HFFc6 (cell line): Measurements from ENCODE around the gene NFIX. TPM values are rescaled to one million over a fixed set of nuclear protein-coding genes. Genes with fewer than 3 reads are reported as not detected.

Experiments
- DNase-seq: peaks from one replicate; pipeline ENCODE4 v3.0.0-alpha.2; 2018
- H3K27ac Mint-ChIP-seq: 2 replicates; pipeline ENCODE4 v1.8.0; 2020; ENCODE audit warnings: mild to moderate bottlenecking, mixed read lengths
- H3K27me3 Mint-ChIP-seq: 2 replicates; pipeline ENCODE4 v1.8.0; 2021; ENCODE audit warnings: mild to moderate bottlenecking, moderate library complexity, mixed read lengths; ENCODE audit not compliant: insufficient read depth
- H3K36me3 Mint-ChIP-seq: 2 replicates; pipeline ENCODE4 v1.8.0; 2021; ENCODE audit warnings: low read depth, mixed read lengths
- H3K4me1 Mint-ChIP-seq: 2 replicates; pipeline ENCODE4 v1.8.0; 2020; ENCODE audit warnings: low read depth, mixed read lengths
- H3K4me3 Mint-ChIP-seq: 2 replicates; pipeline ENCODE4 v1.8.0; 2020; ENCODE audit warnings: mild to moderate bottlenecking, moderate library complexity, mixed read lengths
- H3K9me3 Mint-ChIP-seq: 2 replicates; pipeline ENCODE4 v1.8.0; 2020; ENCODE audit warnings: mild to moderate bottlenecking, mixed read lengths
- total RNA-seq, 6 experiments: library from RNA; stranded (reverse); fragmentation: NEBNext Ultra II Directional; extraction: Animal tissue kit (Norgen Biotek cat#: 25700); gene quantifications; 2 replicates in 1 of 6; 3 replicates in 5 of 6; pipeline ENCODE4 v1.2.3, GENCODE V29; 2021
- TF ChIP-seq, protein P1 (sequence below): fragments of 200-600 bp; sonication (generic); IDR thresholded peaks from 2 replicates; pipeline ENCODE4 v1.5.0; 2021; ENCODE audit warnings: antibody characterized with exemption, mild to moderate bottlenecking

The NFIX gene
- total RNA-seq, 6 experiments from 2014 or later, result 129 to 161 (median 142) TPM

DNA sequence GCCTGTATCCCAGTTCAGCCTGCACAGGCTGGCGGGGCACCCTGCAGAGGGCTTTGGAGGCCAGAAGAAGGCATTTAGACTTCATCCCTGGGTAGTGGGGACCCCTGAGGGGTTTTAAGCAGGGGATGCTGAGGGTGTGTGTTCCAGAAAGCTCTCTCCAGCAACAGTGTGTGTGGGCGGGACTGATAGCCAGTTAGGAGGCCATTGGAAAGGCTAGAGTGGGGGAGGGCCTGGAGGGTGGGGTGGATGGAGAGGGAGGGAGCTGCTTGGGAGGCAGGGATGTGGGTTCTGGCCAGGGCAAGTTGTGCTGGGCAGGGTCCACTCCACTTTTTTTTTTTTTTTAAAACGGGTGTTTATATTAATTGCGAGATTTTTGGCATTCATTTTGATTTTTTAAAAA lies 79.1 kb downstream of the NFIX start:
- Mint-ChIP-seq H3K36me3 (peaks cover 12% of the 10 kb centered on the region; the same call in 1 of the 2 replicates), H3K9me3 (no peaks in the 10 kb centered on the region), H3K4me3 (no peak overlapping the region), H3K27me3 (no peaks in the 10 kb centered on the region; the same call in 1 of the 2 replicates), H3K4me1 (peaks cover 8% of the 10 kb centered on the region), H3K27ac (no peak overlapping the region)
- TF ChIP-seq, protein P1, sequence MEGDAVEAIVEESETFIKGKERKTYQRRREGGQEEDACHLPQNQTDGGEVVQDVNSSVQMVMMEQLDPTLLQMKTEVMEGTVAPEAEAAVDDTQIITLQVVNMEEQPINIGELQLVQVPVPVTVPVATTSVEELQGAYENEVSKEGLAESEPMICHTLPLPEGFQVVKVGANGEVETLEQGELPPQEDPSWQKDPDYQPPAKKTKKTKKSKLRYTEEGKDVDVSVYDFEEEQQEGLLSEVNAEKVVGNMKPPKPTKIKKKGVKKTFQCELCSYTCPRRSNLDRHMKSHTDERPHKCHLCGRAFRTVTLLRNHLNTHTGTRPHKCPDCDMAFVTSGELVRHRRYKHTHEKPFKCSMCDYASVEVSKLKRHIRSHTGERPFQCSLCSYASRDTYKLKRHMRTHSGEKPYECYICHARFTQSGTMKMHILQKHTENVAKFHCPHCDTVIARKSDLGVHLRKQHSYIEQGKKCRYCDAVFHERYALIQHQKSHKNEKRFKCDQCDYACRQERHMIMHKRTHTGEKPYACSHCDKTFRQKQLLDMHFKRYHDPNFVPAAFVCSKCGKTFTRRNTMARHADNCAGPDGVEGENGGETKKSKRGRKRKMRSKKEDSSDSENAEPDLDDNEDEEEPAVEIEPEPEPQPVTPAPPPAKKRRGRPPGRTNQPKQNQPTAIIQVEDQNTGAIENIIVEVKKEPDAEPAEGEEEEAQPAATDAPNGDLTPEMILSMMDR, result no peak
- DNase-seq, result no peak

DNA sequence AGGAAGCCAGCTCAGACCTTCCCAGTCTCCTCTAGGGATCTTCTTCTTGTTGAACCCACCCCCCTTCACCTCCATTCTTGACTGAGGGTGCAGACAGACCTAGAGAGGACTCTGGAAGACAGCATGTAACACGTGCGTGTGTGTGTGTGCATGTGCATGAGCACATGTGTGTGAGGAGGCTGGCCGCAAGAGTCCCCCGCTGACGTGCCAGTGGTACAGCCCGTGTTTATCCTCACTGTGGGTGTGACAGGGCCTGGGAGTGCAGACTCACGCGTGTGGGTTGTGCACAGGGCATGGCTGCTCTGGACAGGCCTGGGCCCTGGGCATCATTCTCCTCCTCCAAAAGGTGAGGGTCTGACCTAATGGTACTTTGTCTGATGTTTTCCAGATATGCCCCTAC lies 81.0 kb downstream of the NFIX start:
- no peaks in the 10 kb centered on the region for H3K9me3 Mint-ChIP-seq
- H3K36me3 Mint-ChIP-seq, result peaks cover 12% of the 10 kb centered on the region; the same call in 1 of the 2 replicates
- no peak overlapping the region for H3K27ac Mint-ChIP-seq
- H3K4me1 Mint-ChIP-seq, result peaks cover 16% of the 10 kb centered on the region
- TF ChIP-seq, protein P1, result no peak
- no peak overlapping the region for H3K4me3 Mint-ChIP-seq
- no peaks in the 10 kb centered on the region; the same call in 1 of the 2 replicates for H3K27me3 Mint-ChIP-seq
- no peak for DNase-seq

DNA sequence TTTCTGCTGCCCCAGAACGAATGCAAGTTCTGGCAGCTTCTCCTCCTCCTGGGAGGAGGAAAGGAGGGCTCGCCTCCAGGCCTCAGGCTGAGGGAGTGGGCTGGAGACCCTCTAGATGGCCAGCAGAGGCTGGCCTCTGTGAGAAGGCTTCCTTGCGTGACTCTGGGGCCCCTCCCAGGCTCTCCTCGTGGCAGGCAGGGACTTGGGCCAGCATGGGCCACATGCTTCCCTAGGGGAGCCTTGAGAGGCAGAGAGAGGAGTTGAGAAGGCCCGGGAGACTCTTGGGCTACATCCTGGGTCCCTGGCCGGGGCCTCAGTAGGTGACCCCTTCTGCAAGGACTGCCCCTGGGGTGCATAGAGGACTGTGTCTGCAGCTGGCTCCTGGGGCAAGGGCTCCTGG lies 81.5 kb downstream of the NFIX start:
- no peak for DNase-seq
- TF ChIP-seq, protein P1, result no peak
- no peaks in the 10 kb centered on the region for H3K9me3 Mint-ChIP-seq
- H3K27me3 Mint-ChIP-seq, result peaks cover 3% of the 10 kb centered on the region
- H3K4me3 Mint-ChIP-seq, result no peak overlapping the region
- H3K27ac Mint-ChIP-seq, result no peak overlapping the region
- H3K4me1 Mint-ChIP-seq, result peaks cover 16% of the 10 kb centered on the region
- peaks cover 12% of the 10 kb centered on the region; the same call in 1 of the 2 replicates for H3K36me3 Mint-ChIP-seq

DNA sequence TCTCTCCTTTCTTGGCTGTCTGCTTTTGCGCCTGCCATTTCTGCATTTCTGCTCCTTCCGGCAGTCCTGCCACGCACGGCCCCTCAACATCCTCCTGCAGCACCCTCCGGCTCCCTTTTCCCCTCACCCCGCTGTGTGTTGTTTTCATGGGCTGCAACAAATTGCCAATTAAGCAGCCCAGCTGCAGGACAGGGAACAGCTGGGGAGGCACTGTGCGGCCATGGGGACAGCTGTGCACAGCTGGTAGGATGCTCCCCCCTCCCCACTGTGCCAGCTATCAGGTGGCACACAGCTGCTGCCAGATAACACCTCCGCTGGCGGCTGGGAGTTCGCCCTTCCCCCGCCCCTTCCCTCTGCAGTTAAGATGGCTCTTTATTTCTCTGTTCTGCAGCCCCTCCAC lies 82.0 kb downstream of the NFIX start:
- Mint-ChIP-seq H3K27ac (no peak overlapping the region), H3K27me3 (peaks cover 3% of the 10 kb centered on the region)

DNA sequence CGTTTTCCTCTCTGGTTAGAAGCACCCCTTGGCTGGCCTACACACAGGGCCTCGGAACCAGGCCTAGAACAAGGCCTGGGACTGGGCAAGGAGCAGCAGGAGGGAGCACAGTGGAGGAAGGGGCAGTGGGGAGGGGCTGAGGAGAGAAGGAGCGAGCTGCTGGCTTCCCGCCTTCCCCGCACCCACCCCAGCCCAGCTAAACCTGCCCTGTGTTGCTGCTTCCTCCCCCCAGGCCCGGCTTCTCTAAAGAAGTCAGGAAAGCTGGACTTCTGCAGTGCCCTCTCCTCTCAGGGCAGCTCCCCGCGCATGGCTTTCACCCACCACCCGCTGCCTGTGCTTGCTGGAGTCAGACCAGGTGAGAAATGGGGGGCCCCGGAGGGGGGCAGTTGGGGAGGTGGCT lies 83.1 kb downstream of the NFIX start:
- no peak overlapping the region for H3K4me3 Mint-ChIP-seq
- H3K9me3 Mint-ChIP-seq, result no peaks in the 10 kb centered on the region
- H3K27ac Mint-ChIP-seq, result no peak overlapping the region
- H3K27me3 Mint-ChIP-seq, result peaks cover 5% of the 10 kb centered on the region
- no peak for DNase-seq
- peaks cover 16% of the 10 kb centered on the region for H3K4me1 Mint-ChIP-seq
- H3K36me3 Mint-ChIP-seq, result peaks cover 16% of the 10 kb centered on the region; the same call in 1 of the 2 replicates
- TF ChIP-seq, protein P1, result no peak

More for the DNA sequence above, 82.0 kb downstream of the NFIX start:
- no peak for DNase-seq
- H3K4me3 Mint-ChIP-seq, result no peak overlapping the region
- no peaks in the 10 kb centered on the region for H3K9me3 Mint-ChIP-seq
- TF ChIP-seq, protein P1, result no peak
- peaks cover 15% of the 10 kb centered on the region; the same call in 1 of the 2 replicates for H3K36me3 Mint-ChIP-seq
- H3K4me1 Mint-ChIP-seq, result peaks cover 16% of the 10 kb centered on the region
